ENCODE results near the gene HOXB2. TPM values are rescaled to one million over a fixed set of nuclear protein-coding genes. Genes with fewer than 3 reads are reported as not detected.

The HOXB2 gene
- total and polyA plus RNA-seq, 9 of the 15 experiments (the other 6 are each of a cell fraction or from before 2014, with no cell fraction given) = 2.1 to 97.7 (median 21.2) TPM

GRCh38 chr17:48528153-48528935 is 16.6 kb downstream of the HOXB2 start (continued):
- TF ChIP-seq CBX1 (IDR thresholded peaks at IDR 0.05; ENCODE audit: low read depth) = no peak
- no peak for TF ChIP-seq ZEB2 (IDR thresholded peaks at IDR 0.05)
- TF ChIP-seq NELFE (IDR thresholded peaks at IDR 0.05; ENCODE audit: insufficient read depth, insufficient read length) = no peak
- no peak for TF ChIP-seq ZKSCAN3 (CRISPR knock-in tag; IDR thresholded peaks at IDR 0.05)
- no peak for TF ChIP-seq THAP7 (CRISPR knock-in tag; IDR thresholded peaks at IDR 0.05)
- TF ChIP-seq HDGF (IDR thresholded peaks at IDR 0.05) = peak; percentile 87; the same call in 1 of the 2 replicates
- no peak for TF ChIP-seq WHSC1 (IDR thresholded peaks at IDR 0.05; ENCODE audit: low read length)
- TF ChIP-seq ZNF318 (IDR thresholded peaks at IDR 0.05; ENCODE audit: borderline replicate concordance in 1 of 2, low read depth in 1 of 2) = no peak
- no peak for TF ChIP-seq KLF16 (IDR thresholded peaks at IDR 0.05)
- TF ChIP-seq ZNF79 (CRISPR knock-in tag; IDR thresholded peaks at IDR 0.05; ENCODE audit: low read depth) = no peak
- TF ChIP-seq ZNF408 (CRISPR knock-in tag; IDR thresholded peaks at IDR 0.05; ENCODE audit: low read depth) = no peak
- TF ChIP-seq EZH2 (IDR thresholded peaks at IDR 0.05; ENCODE audit: borderline replicate concordance, low read depth, low read length) = no peak
- peak in 1 of 2 experiments; percentile 36; a peak in 1 of 4 replicates for TF ChIP-seq RCOR1 (IDR thresholded peaks at IDR 0.05; ENCODE audit: borderline replicate concordance in 1 of 2, low read depth in 2 of 2, low read length in 2 of 2)
